HG03460 (cell line): Measurements from ENCODE around the gene LRCH1.

Experiments used
- ATAC-seq: cut with Tn5 transposase; IDR thresholded peaks from one replicate; pipeline ENCODE4 v1.9.1; 2021; ENCODE audit not compliant: unreplicated experiment

Gene LRCH1

DNA sequence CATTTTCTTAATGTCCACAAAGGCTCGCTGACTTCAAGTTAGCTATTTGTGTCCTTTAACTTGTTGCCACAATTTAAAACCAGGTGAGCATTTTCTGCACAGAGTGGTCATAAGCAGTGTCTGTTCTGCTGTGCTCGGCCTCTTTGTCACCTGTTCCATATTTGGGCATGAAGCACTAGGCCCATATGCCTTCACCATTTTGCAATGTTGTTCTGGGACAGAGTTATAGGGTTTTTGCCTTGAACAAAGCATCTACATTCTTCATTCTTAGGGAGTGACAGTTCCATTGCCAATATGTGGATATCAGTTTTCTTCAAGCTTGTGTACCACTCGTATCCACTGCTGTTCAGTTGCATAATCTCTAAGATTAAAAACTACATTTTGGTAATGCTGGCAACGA lies 56.1 kb downstream of the LRCH1 start:
- no peak for ATAC-seq

DNA sequence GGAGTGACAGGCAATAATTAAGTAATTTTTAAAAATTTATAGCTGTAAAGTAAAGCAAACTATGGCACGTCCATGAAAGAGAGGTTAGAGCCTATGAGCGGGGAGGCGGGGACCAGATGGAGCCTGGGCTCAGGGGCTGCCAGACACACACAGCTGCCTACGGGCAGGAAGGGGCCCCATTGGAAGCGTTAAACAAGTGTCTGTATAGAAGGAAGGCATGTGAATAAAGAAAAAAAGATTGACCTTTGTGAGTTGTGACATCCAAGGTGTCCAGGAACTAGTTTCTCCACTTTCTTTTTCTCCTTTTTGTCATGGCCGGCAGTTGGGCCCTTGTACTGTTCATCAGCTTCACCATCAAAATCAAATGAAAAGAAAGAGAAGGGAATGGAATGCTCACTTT lies 56.8 kb downstream of the LRCH1 start:
- ATAC-seq, result no peak

DNA sequence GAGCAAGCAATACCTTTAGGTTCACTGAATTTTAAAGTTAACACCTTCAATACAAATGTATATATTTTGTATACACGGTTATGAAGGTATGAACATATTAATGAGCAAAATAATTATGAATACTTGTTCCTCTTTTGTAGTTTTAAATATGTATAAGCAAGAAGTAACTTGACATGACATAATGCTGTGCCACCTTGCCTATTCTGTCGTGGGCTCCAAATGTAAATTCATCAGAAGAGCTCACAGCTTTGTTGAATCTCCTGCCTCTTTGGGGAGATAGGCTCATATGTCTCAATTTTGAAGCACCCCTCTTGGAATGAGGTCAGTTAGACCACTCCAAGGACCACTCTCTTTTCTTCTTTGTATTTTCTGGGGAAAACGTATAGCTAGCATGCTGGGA lies 59.3 kb downstream of the LRCH1 start:
- no peak for ATAC-seq

DNA sequence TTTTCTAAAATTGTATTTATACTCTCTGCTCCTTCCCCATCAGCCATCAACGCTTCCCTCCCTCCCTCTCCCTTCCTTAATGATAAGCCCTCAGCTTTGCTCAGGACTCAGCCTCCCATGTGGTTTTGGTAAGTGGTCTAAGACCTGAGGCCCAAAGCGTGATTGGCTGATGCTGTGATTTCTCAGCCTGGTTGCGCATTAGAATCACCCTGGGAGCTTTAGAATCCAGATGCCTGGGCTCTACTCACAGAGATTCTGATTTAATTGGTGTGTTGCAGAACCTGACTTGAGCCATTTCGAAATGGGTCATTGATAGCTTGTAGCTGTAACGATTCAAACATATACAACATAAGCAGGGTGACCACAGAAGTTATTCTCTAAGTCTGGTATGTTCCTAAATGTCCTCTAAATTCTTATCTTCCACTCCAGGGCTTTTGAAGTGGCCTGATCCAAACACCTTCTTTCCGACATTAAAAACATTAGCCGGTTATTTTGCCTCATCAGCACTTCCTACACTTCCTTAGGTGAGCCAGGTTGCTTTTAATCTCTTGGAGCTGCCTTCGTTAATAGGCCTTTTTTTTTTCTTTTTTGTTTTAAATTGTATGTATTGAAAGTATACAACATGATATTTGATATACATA lies 60.6 kb downstream of the LRCH1 start:
- no peak for ATAC-seq

DNA sequence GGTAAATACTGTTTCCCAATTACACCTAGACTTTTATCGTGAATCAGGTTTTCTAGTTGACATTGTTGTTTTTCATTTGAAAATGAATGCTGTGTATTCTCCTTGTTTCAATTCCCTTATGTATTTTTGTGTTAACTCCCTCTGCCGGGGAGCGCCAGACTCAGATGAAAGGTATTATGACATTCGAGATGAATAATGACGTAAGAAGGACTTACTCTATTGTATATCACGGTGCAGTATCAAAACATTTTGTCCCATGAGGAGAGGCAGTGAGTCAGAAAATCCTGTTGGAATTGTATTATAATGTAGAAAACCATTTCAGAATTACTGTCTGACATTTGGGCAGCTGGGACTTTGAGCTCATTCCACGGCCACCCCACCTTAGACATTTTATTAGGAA lies 61.6 kb downstream of the LRCH1 start:
- ATAC-seq, result no peak

DNA sequence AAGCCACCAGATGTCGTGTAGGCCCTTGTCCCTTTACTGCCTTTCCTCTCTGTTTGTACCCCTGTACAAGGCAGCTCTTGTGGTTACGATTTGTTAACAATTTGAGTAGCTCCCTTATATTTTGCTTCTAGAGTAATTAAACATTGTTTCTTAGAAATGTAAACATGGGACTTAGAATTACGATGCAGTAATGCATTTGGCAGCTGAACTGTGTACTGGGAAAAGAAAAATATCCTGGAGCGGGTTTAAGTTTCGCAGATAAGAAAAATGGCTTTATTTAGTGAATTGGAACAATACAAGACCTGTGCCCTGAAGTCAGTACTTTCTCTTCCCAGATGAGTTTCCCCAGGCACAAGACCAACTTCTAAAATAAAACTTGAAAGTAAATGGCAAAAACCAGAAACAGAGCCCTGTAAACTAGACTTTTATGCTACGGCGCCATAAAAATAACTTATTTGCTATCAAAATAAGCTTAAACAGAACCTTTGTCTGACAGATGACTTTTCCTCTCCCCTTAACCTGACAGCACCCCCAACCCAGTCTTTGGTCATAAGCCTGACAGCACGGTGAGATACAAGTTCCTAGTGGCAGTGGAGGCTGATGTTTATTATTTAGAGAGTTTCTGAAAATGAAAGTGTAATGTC lies 63.0 kb downstream of the LRCH1 start:
- ATAC-seq, result no peak

DNA sequence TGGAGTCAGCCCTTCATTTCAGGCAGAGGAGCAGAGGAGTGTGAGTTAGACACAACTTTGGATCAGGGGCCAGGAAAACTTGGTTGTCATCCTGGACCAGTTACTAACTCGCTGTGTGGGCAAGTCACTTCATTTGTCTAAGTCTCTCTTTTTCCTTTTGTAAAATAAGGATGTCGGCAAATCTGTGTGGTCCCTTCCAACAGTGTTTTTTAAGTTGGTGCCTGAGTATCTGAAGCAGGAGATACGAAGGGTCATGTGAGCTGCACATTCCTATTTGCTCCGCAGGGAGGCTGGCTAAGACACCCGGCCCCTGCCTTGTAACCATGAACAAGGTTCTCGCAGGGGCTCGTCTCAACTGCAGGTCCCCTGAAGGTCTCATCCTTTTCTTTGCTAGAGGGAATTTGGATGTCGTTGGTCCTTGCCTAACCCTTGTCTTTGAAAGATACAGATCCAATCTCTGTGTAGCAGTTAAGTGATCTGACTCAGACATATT lies 64.3 kb downstream of the LRCH1 start:
- ATAC-seq, result no peak

DNA sequence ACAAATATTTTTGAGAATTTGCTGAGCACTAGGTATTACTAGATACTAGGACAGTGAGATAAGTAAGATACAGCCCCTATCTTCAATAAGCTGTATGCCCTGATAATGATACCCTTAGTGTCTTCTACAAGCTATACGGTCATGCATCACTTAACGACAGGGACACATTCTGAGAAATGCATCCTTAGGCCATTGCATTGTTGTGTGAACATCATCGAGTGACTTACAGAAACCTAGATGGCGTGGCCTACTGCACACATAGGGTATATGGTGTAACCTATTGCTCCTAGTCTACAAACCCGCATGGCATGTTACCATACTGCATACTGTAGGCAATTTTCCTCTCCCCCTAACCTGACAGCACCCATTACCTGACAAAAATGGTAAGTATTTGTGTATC lies 64.9 kb downstream of the LRCH1 start:
- ATAC-seq, result no peak

DNA sequence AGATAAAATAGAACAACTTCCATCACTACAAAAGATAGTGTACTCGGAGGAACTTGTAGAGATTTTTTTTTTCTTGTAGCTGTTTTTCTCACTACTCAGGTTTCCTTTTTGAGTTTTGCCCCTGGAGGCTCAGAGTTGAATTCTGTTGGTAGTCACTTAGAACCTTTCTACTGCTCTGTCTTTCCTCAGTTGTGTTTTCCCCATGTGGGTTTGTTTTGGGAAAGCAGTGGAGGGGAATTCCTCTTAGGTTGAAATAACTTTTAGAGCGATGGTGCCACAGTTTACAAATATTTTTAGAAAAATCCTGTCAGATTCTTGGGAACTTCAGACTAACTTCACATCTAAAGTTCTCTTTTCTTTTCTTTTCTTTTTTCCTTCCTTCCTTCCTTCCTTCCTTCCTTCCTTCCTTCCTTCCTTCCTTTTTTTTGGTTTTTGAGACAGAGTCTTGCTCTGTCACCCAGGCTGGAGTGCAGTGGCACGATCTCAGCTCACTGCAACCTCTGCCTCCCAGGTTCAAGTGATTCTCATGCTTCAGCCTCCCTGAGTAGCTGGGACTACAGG lies 65.8 kb downstream of the LRCH1 start:
- no peak for ATAC-seq

DNA sequence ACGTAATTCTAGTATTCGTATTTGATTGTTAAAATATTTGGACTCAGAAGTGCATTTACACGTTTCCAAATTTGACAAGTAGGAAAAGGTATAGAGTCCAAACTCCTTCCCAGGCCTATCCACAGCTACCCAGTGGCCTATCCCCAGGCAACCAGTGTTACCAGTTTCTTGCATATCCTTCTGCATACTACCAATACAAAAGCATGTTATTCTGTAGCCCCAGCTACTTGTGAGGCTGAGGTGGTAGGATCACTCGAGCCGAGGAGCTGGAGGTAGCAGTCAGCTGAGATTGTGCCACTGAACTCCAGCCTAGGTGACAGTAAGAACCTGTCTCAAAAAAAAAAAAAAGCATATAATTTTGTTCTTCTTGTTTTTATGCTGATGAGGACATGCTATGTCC lies 67.1 kb downstream of the LRCH1 start:
- no peak for ATAC-seq

DNA sequence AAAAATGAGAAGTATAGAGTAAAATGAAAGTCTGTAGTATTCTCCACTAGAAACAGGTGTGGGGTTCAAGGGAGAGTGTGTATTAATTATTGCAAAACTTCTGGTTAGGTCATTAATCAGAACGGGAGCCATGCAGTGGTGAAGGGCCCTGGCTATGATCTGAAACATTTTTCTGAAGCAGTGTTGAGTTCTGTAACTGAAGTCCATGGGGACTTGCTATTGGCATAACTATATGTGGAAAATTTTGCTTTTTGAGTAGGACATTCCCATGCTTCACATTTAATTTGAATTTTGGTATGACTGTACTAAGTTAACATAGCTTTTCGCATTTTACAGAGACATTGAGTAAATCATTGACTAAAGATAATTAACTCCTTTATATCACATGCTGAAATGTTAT lies 67.5 kb downstream of the LRCH1 start:
- ATAC-seq, result no peak

DNA sequence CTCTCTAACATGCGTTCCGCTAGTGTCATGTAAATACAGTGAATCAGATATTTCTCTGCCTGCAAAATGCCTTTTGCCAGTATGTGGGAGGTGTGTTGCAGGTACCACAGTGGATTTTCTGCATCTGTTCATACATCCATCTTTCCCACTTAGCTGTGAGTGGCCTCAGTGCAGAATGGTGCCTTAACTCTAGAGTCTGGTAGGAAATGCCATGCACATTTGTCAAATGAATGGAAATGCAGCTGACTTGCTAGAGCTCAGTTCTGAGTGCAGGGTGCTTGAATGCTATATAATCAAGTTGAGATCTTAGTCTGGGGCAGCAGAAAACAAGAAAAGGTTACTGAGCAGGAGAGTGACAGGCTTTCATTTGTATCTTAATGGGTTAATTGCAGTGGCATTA lies 68.2 kb downstream of the LRCH1 start:
- ATAC-seq, result no peak

DNA sequence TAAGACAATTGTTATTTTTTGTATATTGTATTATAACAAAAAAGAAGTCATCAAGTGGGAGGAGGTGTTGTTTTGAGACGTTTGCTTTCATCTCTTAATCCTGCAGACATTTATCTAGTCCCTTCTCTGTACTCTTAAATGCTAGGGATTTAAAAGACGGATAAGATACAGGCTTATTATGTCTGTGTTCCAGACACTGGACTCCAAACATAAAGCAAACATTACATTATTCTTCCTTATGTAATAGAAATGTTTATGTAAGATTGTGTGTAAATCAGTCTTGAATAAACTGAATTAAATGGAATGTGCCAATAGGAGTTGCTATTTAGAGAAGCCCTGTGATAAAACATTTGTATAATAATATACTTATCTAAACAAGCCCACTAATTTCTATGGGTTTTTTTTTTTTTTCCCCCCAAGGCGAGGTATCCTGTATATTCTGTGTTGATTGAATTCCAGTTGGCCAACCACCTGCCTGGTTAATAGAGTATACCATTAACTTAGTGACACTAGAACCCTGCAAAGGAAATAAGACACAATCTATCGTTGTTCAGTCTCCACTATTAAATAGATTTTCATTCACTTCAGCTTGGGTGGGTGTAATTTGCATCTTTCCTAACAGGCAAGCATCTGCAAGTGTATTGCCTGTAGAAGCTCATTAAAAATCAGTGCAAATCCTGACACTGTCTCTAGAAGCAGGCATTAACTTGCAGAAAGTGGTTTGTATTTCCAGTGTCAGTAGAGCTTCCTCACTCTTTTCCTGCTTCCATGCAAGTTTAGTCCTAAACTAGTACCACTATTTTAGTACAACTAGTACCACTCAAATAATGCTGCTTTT lies 69.0 kb downstream of the LRCH1 start:
- no peak for ATAC-seq

DNA sequence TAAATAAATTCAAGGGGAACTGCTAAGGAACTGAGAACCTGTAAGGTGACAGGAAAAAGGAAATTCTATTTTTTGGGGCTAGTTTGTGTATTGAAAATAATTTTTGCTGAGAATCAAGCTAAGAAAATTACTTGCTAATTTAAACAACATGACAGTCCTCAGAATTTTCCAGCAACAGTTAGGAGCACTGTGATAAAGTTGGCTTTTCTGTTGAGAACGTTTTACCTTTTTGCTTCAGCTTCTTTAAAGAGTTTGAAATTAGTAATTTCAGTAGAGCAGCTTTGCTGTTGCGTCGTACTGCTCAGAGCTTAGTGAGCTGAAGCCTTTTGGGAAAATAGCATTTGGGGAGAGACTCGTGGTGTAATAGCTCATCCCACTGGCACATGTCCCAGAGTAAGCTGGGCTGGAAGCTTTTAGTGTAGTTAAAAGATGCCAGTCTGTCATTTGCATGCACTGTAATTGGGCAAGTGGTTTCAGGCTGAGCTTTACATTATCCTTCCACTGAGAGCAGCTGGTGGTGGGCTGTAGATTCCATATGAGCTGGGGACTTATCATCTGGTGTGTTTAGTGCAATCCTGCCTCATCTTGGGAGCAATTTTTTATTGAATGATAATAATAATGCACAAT lies 69.8 kb downstream of the LRCH1 start:
- no peak for ATAC-seq

DNA sequence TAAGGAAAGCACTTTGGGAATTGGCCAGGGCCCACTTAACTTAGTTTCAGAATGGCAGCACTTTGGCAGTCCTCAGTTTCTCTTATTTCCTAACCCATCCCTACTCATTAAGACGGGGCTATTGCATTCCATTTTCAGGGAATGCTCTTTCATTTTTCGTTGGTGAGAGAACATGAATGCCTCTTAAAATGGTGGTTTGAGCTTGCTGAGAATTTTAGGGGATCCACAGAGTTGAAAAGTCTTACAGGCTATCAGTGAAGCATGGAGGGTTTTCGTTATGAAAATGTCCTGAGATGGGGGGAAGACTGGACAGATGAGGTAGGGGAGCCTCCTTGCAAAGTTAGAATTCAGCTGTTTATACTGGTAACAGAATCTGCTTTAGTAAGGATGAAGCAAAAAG lies 71.4 kb downstream of the LRCH1 start:
- no peak for ATAC-seq

DNA sequence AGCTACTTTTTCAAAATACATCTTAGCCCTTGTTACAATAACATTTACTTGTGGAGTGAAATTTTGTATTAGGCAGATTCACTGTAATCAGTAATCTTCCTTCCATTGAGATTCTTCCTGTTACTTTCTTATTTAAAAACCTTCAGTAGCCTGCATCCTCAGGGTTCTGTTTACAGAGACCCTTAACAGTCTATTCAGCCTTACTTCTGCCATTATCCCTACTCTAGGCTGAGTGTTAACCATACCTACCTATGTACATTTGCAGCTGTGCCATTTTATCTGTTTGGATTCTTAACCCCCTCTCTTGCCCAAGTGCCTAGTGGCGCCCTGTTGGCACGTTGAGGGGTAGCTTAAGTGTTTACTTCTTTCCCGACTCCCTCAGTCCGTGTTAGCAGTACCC lies 71.9 kb downstream of the LRCH1 start:
- no peak for ATAC-seq

DNA sequence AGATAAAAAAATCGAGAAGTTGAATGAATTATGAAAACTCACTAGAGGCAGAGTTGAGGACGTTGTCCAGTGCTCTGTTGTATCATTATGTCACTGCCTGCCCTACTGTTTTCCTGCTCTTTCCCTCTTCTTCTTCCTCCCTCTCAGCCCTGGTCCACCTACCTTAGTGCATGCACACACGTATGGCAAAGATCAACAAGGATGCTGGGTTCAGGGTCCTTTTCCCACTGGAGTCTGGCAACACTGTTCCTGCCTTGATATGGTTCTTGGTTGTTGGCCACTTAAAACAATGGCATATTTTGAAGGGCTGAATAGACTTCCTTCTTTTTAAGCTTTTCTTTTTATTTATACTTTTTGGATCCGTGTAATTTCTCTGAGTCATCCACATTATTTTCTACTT lies 74.5 kb downstream of the LRCH1 start:
- ATAC-seq, result no peak

DNA sequence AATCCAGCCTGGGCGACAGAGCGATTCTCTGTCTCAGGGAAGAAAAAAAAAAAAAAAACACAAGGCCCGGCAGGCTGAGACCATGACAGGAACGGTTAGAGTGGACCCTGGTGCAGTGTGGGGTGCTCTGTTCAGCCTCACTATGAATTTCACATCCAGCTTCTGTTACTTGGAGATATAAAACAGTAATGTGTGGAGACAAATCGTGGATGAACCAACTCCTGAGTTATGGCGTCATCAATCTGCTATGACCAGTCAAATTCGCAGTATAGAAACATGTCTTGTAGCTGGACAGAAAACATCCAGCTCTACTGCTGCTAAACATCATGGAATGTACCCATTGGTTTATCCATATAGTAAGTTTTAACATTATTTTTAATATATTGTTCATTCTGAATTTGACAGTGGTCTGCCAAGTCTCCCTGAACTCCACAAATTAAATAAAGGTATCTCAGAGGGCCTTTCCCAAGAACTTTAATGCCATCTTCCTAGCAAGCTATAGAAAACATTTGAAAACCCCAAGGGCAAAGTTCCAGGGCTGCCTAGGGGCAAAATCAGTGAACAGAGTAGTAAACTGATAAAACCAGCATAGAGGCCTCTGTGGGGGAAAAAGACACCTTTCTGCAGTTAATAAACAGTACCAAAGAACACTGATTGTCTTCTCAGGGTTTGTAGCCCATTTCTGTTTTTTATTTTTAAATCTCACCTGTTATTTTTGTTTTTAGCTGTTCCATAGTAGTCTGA lies 75.8 kb downstream of the LRCH1 start:
- no peak for ATAC-seq

DNA sequence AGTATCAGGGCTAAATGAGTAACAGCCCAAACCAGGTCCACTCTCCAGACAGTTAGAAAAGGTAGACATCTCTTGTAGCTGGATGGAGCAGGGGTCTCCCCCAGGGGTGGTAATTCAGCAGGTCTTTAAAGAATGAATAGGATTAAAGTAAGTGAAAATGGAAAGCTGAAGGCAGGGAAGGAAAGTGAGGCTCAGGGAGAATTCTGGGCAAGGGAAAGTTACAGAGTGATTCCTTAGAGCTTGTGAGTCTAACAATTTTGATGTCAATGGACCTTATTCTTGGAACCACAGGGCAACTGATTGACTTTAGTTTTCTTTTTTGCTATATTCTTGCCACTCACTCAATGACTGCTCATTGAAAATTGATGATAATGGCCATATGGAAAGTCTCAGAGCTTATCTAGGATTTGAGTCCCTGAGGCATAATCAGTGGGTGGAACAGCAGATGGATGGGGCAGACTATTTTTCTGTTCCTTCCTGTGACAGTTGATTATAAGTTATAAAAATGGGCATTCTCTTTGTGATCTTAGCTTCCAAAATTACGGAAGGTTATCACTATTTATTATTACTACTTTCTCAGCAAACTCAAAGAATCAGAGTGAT lies 76.9 kb downstream of the LRCH1 start:
- ATAC-seq, result no peak
